Smooth muscle cell (in vitro differentiated cells): Measurements from ENCODE around the gene ZNF385B. TPM values are rescaled to one million over a fixed set of nuclear protein-coding genes. Genes with fewer than 3 reads are reported as not detected.

ENCODE experiments used
- DNase-seq: peaks from one replicate; lab custom pipeline; 2025; ENCODE audit not compliant: unreplicated experiment; lab: John Stamatoyannopoulos, UW
- H2AFZ ChIP-seq: fragments of 200-600 bp; sonication (generic); 2 replicates; pipeline ENCODE4 v1.6.0; 2016; ENCODE audit warnings: antibody characterized with exemption, low read depth, mild to moderate bottlenecking
- H3F3A ChIP-seq: fragments of 200-600 bp; sonication (generic); 2 replicates; pipeline ENCODE4 v1.6.0; 2017; ENCODE audit warnings: antibody characterized with exemption, low read depth
- H3K27ac ChIP-seq: fragments of 200-600 bp; sonication (generic); 2 replicates; pipeline ENCODE4 v1.5.1; 2016; ENCODE audit warnings: low read depth, mild to moderate bottlenecking
- H3K27me3 ChIP-seq: fragments of 200-600 bp; sonication (generic); 2 replicates; pipeline ENCODE4 v1.6.1; 2016; ENCODE audit warnings: low read depth, mild to moderate bottlenecking
- H3K36me3 ChIP-seq: fragments of 200-600 bp; sonication (generic); 2 replicates; pipeline ENCODE4 v1.5.1; 2016; ENCODE audit warnings: low read depth
- H3K4me1 ChIP-seq: fragments of 200-600 bp; sonication (generic); 2 replicates; pipeline ENCODE4 v1.5.1; 2016; ENCODE audit warnings: low read depth
- H3K4me2 ChIP-seq: fragments of 200-600 bp; sonication (generic); 2 replicates; pipeline ENCODE4 v1.6.0; 2016; ENCODE audit warnings: mild to moderate bottlenecking
- H3K4me3 ChIP-seq: fragments of 200-600 bp; sonication (generic); 2 replicates; pipeline ENCODE4 v1.5.1; 2016; ENCODE audit warnings: mild to moderate bottlenecking
- H3K79me2 ChIP-seq: fragments of 200-600 bp; sonication (generic); 2 replicates; pipeline ENCODE4 v1.6.0; 2016; ENCODE audit warnings: low read depth, mild to moderate bottlenecking
- H3K9ac ChIP-seq: fragments of 200-600 bp; sonication (generic); 2 replicates; pipeline ENCODE4 v1.6.0; 2016; ENCODE audit warnings: low read depth
- H3K9me3 ChIP-seq: fragments of 200-600 bp; sonication (generic); replicated peaks from 2 replicates; pipeline ENCODE4 v1.5.1; 2016; ENCODE audit warnings: low read depth
- H4K20me1 ChIP-seq: fragments of 200-600 bp; sonication (generic); 2 replicates; pipeline ENCODE4 v1.6.0; 2016; ENCODE audit warnings: low read depth
- CTCF ChIP-seq: fragments of 200-600 bp; sonication (generic); IDR thresholded peaks from 2 replicates; pipeline ENCODE4 v1.5.1; 2017; ENCODE audit warnings: borderline replicate concordance, mild to moderate bottlenecking, antibody characterized with exemption; ENCODE audit not compliant: insufficient read depth, poor library complexity, severe bottlenecking
- WGBS: methylation state at CpG from one replicate; pipeline ENCODE4 v1.1.7; 2016; ENCODE audit warnings: low lambda C conversion rate; 5-methylcytosine and 5-hydroxymethylcytosine counted together
- polyA plus RNA-seq: library from polyadenylated mRNA; unstranded; fragments of >200 nt; fragmentation: Nextera tagmentation; extraction: Ambion mirVana; gene quantifications from 2 replicates; pipeline ENCODE4 v1.2.1, GENCODE V29; 2016
- total RNA-seq: library from RNA; depleted of rRNA; stranded (reverse); fragments of >200 nt; gene quantifications from 2 replicates; pipeline ENCODE4 v1.2.3, GENCODE V29; 2014

ZNF385B gene
- total and polyA plus RNA-seq, 2 experiments from 2014 or later: 1.4 to 3.2 TPM

GRCh38 chr2:179882851-179883806 lies 21.7 kb upstream of the ZNF385B start:
- Histone ChIP-seq H3K79me2 (no peaks in the 10 kb centered on the region), H3F3A (no peaks in the 10 kb centered on the region), H3K36me3 (no peaks in the 10 kb centered on the region), H2AFZ (no peak overlapping the region), H3K9me3 (no peaks in the 10 kb centered on the region), H4K20me1 (no peaks in the 10 kb centered on the region), H3K4me2 (no peak overlapping the region), H3K9ac (no peak overlapping the region), H3K4me3 (no peak overlapping the region), H3K4me1 (no peaks in the 10 kb centered on the region), H3K27ac (no peak overlapping the region), H3K27me3 (no peaks in the 10 kb centered on the region)
- no peak for TF ChIP-seq CTCF
- WGBS: 84% methylated on average over 6 of the region's 6 CpGs
- DNase-seq: no peak

GRCh38 chr2:179877601-179878364 lies 16.4 kb upstream of the ZNF385B start:
- no peak overlapping the region for H3K9ac ChIP-seq
- H3K27me3 ChIP-seq: no peaks in the 10 kb centered on the region
- H4K20me1 ChIP-seq: no peaks in the 10 kb centered on the region
- H3K4me3 ChIP-seq: no peak overlapping the region
- no peak for DNase-seq
- peaks cover 7% of the 10 kb centered on the region for H3K4me1 ChIP-seq
- no peaks in the 10 kb centered on the region for H3F3A ChIP-seq
- no peak overlapping the region for H3K27ac ChIP-seq
- no peaks in the 10 kb centered on the region for H3K79me2 ChIP-seq
- H3K9me3 ChIP-seq: no peaks in the 10 kb centered on the region
- WGBS: 91% methylated on average over 4 of the region's 4 CpGs
- H3K36me3 ChIP-seq: no peaks in the 10 kb centered on the region
- TF ChIP-seq CTCF: no peak
- no peak overlapping the region for H2AFZ ChIP-seq
- no peak overlapping the region for H3K4me2 ChIP-seq

- H3K9ac ChIP-seq: no peak overlapping the region
- no peak overlapping the region for H3K4me3 ChIP-seq
- H2AFZ ChIP-seq: no peak overlapping the region
- WGBS: 88% methylated on average over 1 of the region's 1 CpG
- H3K9me3 ChIP-seq: no peaks in the 10 kb centered on the region
- no peaks in the 10 kb centered on the region for H4K20me1 ChIP-seq
- no peaks in the 10 kb centered on the region for H3K36me3 ChIP-seq
- no peaks in the 10 kb centered on the region for H3K27me3 ChIP-seq
- TF ChIP-seq CTCF: no peak
- no peaks in the 10 kb centered on the region for H3K79me2 ChIP-seq
- no peaks in the 10 kb centered on the region for H3F3A ChIP-seq
- no peak for DNase-seq
- H3K4me2 ChIP-seq: no peak overlapping the region
- H3K4me1 ChIP-seq: peaks cover 7% of the 10 kb centered on the region
- H3K27ac ChIP-seq: no peak overlapping the region
These were observed 14.9 kb upstream of the ZNF385B start for GRCh38 chr2:179876266-179876665.
